BE2C (cell line): Measurements from ENCODE around the gene HESX1.

Source experiments
- DNase-seq: peaks from one replicate; pipeline ENCODE4 v3.0.0-alpha.2; 2020
- H3K27me3 ChIP-seq: fragments of 250-450 bp; sonication (Bioruptor Pico); 2 replicates; pipeline ENCODE4 v1.5.1; 2020; ENCODE audit warnings: mild to moderate bottlenecking
- H3K36me3 ChIP-seq: fragments of 250-450 bp; sonication (Bioruptor Pico); 2 replicates; pipeline ENCODE4 v1.5.1; 2020; ENCODE audit warnings: mild to moderate bottlenecking
- H3K4me1 ChIP-seq: fragments of 250-450 bp; sonication (Bioruptor Pico); 2 replicates; pipeline ENCODE4 v1.5.1; 2020
- H3K4me3 ChIP-seq: 2 replicates; pipeline ENCODE4 v1.5.1; 2011; ENCODE audit warnings: low read depth, low read length
- H3K9me3 ChIP-seq: fragments of 250-450 bp; sonication (Bioruptor Pico); 2 replicates; pipeline ENCODE4 v1.5.1; 2020
- CTCF ChIP-seq: IDR thresholded peaks from 2 replicates; pipeline ENCODE4 v1.5.1; 2012; ENCODE audit warnings: mild to moderate bottlenecking, low read depth, low read length

HESX1 gene

DNA sequence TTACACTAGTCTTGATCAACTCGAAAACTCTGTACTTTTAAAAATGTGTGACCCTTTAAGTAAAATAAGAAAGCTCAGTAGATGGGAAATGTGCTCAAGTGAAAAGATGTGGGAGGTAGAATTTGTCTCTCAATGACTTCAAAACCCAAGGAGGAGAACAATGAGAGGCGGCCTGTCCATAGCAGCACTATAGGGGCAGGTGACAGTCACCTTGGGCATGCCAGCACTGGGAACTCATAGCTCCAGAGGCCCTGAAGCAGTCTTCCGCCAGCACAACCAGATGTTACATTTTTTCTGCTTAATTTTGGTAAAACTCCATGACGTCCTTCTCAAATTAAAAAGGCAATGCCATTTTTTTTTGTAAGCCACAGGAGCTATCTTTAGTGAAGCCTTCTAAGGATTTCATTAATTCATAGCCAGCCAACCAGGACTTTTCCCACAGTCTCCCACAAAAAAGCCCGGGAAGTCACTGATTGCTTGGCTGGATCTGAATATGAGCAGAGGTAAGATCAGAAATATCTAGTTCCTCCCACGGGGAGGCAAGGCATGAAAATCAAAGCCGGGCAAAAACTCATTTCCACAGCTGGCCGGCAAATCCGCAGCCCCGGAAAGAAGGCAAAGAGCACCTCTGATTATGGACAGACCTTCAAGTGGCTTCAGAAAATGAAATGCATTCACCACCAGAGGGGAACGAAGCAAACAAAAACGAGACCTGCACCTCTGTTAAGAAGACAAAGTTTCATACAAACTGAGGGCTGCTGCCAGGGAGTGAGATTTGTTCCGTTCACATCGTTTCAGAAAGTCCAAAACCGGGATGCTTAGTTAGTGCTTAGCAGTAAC lies 45.1 kb downstream of the HESX1 start:
- H3K4me3 ChIP-seq, result no peak overlapping the region
- no peaks in the 10 kb centered on the region for H3K4me1 ChIP-seq
- no peak for DNase-seq
- no peaks in the 10 kb centered on the region for H3K27me3 ChIP-seq
- TF ChIP-seq CTCF, result no peak
- H3K36me3 ChIP-seq, result no peaks in the 10 kb centered on the region
- no peaks in the 10 kb centered on the region for H3K9me3 ChIP-seq

DNA sequence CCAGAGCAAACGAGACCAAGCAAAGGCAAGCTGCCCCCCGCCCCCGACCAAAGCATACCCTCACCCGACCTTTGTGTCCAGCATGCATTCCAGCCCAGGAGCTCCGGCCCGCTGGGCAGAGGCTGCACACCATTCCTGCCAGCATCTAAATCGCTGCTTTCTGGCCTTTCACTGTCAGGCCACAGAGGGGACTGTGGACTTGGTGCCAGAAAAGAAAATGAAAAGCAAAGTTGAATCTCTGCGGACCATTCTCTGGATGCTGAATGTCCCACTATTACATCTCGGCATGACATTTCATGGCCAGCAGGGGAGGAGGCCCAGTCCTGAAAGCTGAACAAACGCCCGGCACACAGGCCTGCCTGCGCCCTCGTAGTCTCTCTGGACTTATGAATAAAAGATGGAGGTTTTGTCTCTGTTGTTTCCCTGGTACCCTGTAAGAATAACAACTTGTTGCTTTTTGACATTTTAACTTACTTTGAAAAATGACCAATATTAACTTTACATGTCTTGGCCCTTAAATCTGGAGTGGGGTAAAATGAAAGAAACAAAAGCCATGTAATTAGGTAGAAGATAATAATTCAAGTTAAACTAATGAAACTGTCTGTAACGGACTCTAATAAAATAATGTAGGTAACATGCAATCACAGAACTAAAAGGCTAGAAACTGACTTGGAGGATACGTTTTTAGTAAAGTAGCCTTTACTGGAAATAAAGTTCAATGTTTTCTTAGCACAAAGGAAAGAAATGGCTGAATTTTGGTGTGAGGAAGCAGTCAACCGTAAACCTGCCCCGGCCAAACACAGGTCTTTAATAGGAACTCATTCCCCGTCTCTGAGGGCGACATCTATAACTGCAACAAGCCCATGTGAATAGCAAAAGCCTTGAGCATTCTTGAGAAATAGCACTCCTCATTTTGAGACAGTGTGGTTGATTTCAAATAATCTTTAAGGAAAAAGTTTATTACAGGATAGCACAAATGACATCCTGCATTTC lies 47.3 kb downstream of the HESX1 start:
- no peaks in the 10 kb centered on the region for H3K27me3 ChIP-seq
- no peak for DNase-seq
- no peak overlapping the region for H3K4me3 ChIP-seq
- H3K36me3 ChIP-seq, result no peaks in the 10 kb centered on the region
- no peaks in the 10 kb centered on the region for H3K9me3 ChIP-seq
- no peak for TF ChIP-seq CTCF
- H3K4me1 ChIP-seq, result no peaks in the 10 kb centered on the region

- DNase-seq, result no peak
- H3K36me3 ChIP-seq, result no peaks in the 10 kb centered on the region
- H3K4me3 ChIP-seq, result no peak overlapping the region
- TF ChIP-seq CTCF, result no peak
- no peaks in the 10 kb centered on the region for H3K9me3 ChIP-seq
- H3K4me1 ChIP-seq, result no peaks in the 10 kb centered on the region
- no peaks in the 10 kb centered on the region for H3K27me3 ChIP-seq
These were observed 48.0 kb downstream of the HESX1 start for GRCh38 chr3:57151749-57152148.

DNA sequence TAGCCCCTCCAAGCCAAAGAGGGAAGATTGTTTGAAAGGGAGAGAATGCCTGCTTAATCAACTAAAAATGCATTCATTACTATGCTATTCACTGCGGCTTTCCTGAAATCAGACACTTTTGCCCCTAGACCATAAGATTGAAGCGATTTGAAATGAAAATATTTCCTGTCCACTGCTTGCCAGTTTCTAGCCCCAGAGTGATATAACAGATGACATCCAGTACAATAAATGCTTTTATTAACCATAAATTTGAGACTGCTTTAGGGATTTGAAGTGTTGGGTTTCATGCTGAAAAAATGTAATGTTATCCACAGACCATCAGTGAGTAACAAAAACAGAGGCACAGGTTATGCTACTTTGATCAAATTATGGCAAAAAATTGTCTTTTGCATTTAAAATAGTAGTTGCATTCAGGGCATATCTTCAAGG lies 48.7 kb downstream of the HESX1 start:
- no peak for DNase-seq
- Histone ChIP-seq H3K27me3 (no peaks in the 10 kb centered on the region), H3K36me3 (no peaks in the 10 kb centered on the region), H3K9me3 (no peaks in the 10 kb centered on the region), H3K4me3 (no peak overlapping the region), H3K4me1 (no peaks in the 10 kb centered on the region)
- TF ChIP-seq CTCF, result no peak

- no peaks in the 10 kb centered on the region for H3K27me3 ChIP-seq
- H3K36me3 ChIP-seq, result no peaks in the 10 kb centered on the region
- DNase-seq, result no peak
- no peaks in the 10 kb centered on the region for H3K9me3 ChIP-seq
- H3K4me1 ChIP-seq, result no peaks in the 10 kb centered on the region
- H3K4me3 ChIP-seq, result no peak overlapping the region
- no peak for TF ChIP-seq CTCF
These were observed 49.6 kb downstream of the HESX1 start for GRCh38 chr3:57150113-57150581.
